Measurements from ENCODE around the gene CLIC1. TPM values are rescaled to one million over a fixed set of nuclear protein-coding genes. Genes with fewer than 3 reads are reported as not detected.

Gene CLIC1
- polyA plus RNA-seq, 1 donor (not counting 4 experiments of a cell fraction or from before 2014, with no cell fraction given): 832 TPM

DNA sequence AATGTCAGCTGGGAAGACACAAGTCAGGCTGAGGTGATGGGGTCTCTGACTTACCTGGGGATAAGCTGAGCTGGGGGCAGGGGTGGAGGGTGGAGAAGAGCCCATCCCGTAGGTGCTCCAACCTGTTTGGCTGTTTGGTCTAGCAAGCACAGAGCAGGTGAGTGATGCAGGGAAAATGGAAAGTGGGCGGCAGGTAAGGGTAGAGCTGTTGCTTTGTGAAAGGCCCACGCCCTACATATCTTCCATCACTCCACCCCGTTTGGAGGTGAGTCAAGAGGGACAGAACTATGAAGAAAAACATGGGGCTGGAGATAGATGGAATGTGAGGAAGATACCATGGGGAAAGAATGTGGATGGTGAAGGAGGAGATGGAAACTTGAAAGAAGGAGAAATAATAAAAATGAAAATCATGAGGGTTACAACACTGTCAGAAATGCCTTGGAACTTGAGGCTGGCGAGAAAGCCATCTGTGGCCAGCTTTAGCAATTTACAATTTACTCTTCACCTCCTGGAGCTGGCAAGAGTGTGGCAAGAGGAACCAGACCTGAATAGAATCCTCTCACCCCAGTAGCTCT is 16.0 kb downstream of the CLIC1 start:
- Histone ChIP-seq H3K27ac (ENCODE audit: control insufficient read depth, insufficient read depth, low read length) (no peak overlapping the region), H3K4me1 (ENCODE audit: control insufficient read depth, extremely low read depth, insufficient read depth, low read length) (peaks cover 31% of the 10 kb centered on the region)
- dilution Hi-C loops (cut with MboI; ENCODE audit: extremely low pct_ligation_motif_present, low sequenced_read_pairs): no loop called here

DNA sequence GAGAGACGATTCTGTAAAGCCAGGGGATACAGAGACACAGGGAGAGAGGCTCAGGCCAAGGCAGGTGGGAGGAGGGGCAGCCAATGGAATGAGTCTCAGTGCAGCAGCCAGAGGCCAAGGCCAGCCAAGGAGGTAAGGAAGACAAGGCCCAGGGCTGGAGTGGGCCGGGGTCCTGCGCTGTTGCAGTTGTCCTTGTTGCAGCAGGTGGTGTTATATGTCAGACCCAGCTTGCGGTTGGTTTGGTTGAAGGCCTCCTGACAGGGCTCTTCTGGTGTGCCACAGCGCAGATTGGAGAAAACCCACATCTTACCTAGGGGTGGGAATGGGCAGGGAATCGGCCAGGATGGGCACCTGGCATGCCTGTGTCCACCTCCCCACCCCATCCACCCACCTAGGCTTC is 17.3 kb downstream of the CLIC1 start:
- Histone ChIP-seq H3K4me1 (ENCODE audit: control insufficient read depth, extremely low read depth, insufficient read depth, low read length) (peaks cover 31% of the 10 kb centered on the region), H2AFZ (ENCODE audit: control insufficient read depth, low read length) (no peak overlapping the region), H3K27ac (ENCODE audit: control insufficient read depth, insufficient read depth, low read length) (peak overlapping the region; percentile 66), H3K9ac (ENCODE audit: control insufficient read depth, extremely low read depth, insufficient read depth, low read length) (no peak overlapping the region), H3K4me2 (ENCODE audit: control insufficient read depth, extremely low read depth, insufficient read depth, low read depth, low read length) (peak overlapping the region; percentile 77), H3K9me3 (ENCODE audit: control insufficient read depth, low read depth, low read length) (no peaks in the 10 kb centered on the region), H3K4me3 (ENCODE audit: control insufficient read depth in 2 of 3, extremely low read depth in 1 of 3, insufficient read depth in 2 of 3, low read depth in 1 of 3, low read length in 3 of 3) (peak overlapping the region in 1 of 3 experiments; percentile 49), H3K36me3 (ENCODE audit: control insufficient read depth in 2 of 2, extremely low read depth in 1 of 2, insufficient read depth in 2 of 2, low read length in 2 of 2) (peaks cover 0 to 4% of the 10 kb centered on the region in 2 experiments), H4K20me1 (ENCODE audit: control insufficient read depth, extremely low read depth, insufficient read depth, low read length) (no peaks in the 10 kb centered on the region), H3K27me3 (ENCODE audit: control insufficient read depth, extremely low read depth, insufficient read depth, low read length) (no peaks in the 10 kb centered on the region), H3K9me1 (ENCODE audit: control insufficient read depth, extremely low read depth, insufficient read depth, low read length) (peaks cover 5% of the 10 kb centered on the region), H3K79me2 (ENCODE audit: control insufficient read depth, insufficient read depth, low read length) (no peaks in the 10 kb centered on the region)
- FAIRE-seq: no peak
- dilution Hi-C loops (cut with MboI; ENCODE audit: extremely low pct_ligation_motif_present, low sequenced_read_pairs): no loop called here
- no peak for DNase-seq (ENCODE audit: low read depth, low spot score)
- TF ChIP-seq CTCF (optimal IDR thresholded peaks at IDR 0.05 in 1 of 3, IDR thresholded peaks at IDR 0.05 in 1 of 3, conservative IDR thresholded peaks at IDR 0.05 in 1 of 3; ENCODE audit: extremely low read depth in 1 of 3, insufficient read depth in 2 of 3, low read length in 3 of 3) (no peak), EZH2 (IDR thresholded peaks at IDR 0.05; ENCODE audit: low read length) (no peak)

More for the DNA sequence above, 16.0 kb downstream of the CLIC1 start:
- Histone ChIP-seq H3K36me3 (ENCODE audit: control insufficient read depth in 2 of 2, extremely low read depth in 1 of 2, insufficient read depth in 2 of 2, low read length in 2 of 2) (peaks cover 0 to 4% of the 10 kb centered on the region in 2 experiments), H3K4me2 (ENCODE audit: control insufficient read depth, extremely low read depth, insufficient read depth, low read depth, low read length) (peak overlapping the region; percentile 6), H3K9me3 (ENCODE audit: control insufficient read depth, low read depth, low read length) (no peaks in the 10 kb centered on the region), H3K4me3 (ENCODE audit: control insufficient read depth in 2 of 3, extremely low read depth in 1 of 3, insufficient read depth in 2 of 3, low read depth in 1 of 3, low read length in 3 of 3) (peak overlapping the region in 1 of 3 experiments; percentile 13), H4K20me1 (ENCODE audit: control insufficient read depth, extremely low read depth, insufficient read depth, low read length) (no peaks in the 10 kb centered on the region), H3K9me1 (ENCODE audit: control insufficient read depth, extremely low read depth, insufficient read depth, low read length) (peaks cover 5% of the 10 kb centered on the region), H3K79me2 (ENCODE audit: control insufficient read depth, insufficient read depth, low read length) (no peaks in the 10 kb centered on the region), H3K9ac (ENCODE audit: control insufficient read depth, extremely low read depth, insufficient read depth, low read length) (no peak overlapping the region), H2AFZ (ENCODE audit: control insufficient read depth, low read length) (peak overlapping the region; percentile 22), H3K27me3 (ENCODE audit: control insufficient read depth, extremely low read depth, insufficient read depth, low read length) (no peaks in the 10 kb centered on the region)
- TF ChIP-seq EZH2 (IDR thresholded peaks at IDR 0.05; ENCODE audit: low read length) (no peak), CTCF (optimal IDR thresholded peaks at IDR 0.05 in 1 of 3, IDR thresholded peaks at IDR 0.05 in 1 of 3, conservative IDR thresholded peaks at IDR 0.05 in 1 of 3; ENCODE audit: extremely low read depth in 1 of 3, insufficient read depth in 2 of 3, low read length in 3 of 3) (no peak)
- peak; percentile 23 for FAIRE-seq
- no peak for DNase-seq (ENCODE audit: low read depth, low spot score)

Data from keratinocyte (primary cell).